PC-3 (cell line): ENCODE measurements around the gene HSPB1. TPM values are rescaled to one million over a fixed set of nuclear protein-coding genes. Genes with fewer than 3 reads are reported as not detected.
"Not testable (repeated sequence)": the region's sequence is repeated elsewhere in the genome, so short reads cannot be mapped to it uniquely, and the experiment has no call there.

Experiments
- ATAC-seq: fragments of 200-7000 bp; cut with Tn5 transposase; 2 replicates; pipeline ENCODE4 v1.9.1; 2020; ENCODE audit warnings: mild to moderate bottlenecking, moderate library complexity
- BruUV-seq: library from RNA; stranded (reverse); fragments of 400-500 nt; replicated peaks from 2 replicates; lab custom pipeline; 2021; lab: Mats Ljungman, UMichigan
- CTCF ChIA-PET: fragments of 300-600 bp; sonication (Branson Sonifier 250); formaldehyde crosslinking; loops from one replicate; lab custom pipeline; 2022; ENCODE audit warnings: antibody characterized with exemption; lab: Charles Lee
- POLR2A ChIA-PET: fragments of 300-600 bp; sonication (Branson Sonifier 250); formaldehyde crosslinking; loops from one replicate; lab custom pipeline; 2022; ENCODE audit warnings: antibody characterized with exemption; ENCODE audit not compliant: unreplicated experiment; lab: Charles Lee
- DNase-seq: peaks from one replicate; pipeline ENCODE4 v3.0.0-alpha.2; 2015
- H2AFZ ChIP-seq: fragments of 300-600 bp; sonication (generic); 2 replicates; pipeline ENCODE4 v1.6.0; 2016; ENCODE audit warnings: antibody characterized with exemption, low read length
- H3F3A ChIP-seq: fragments of 300-600 bp; sonication (generic); one replicate; pipeline ENCODE4 v1.6.0; 2017; ENCODE audit warnings: antibody characterized with exemption, low read length, control low read depth, mild to moderate bottlenecking; ENCODE audit not compliant: unreplicated experiment
- H3K27ac ChIP-seq: fragments of 300-600 bp; sonication (generic); 2 replicates; pipeline ENCODE4 v1.5.1; 2016; ENCODE audit warnings: mild to moderate bottlenecking, low read length
- H3K27me3 ChIP-seq: fragments of 300-600 bp; sonication (generic); 2 replicates; pipeline ENCODE4 v1.6.1; 2016; ENCODE audit warnings: low read length, mixed read lengths
- H3K36me3 ChIP-seq: fragments of 300-600 bp; sonication (generic); 2 replicates; pipeline ENCODE4 v1.6.1; 2016; ENCODE audit warnings: low read depth, mixed run types, low read length, mixed read lengths
- H3K4me1 ChIP-seq: fragments of 300-600 bp; sonication (generic); 2 replicates; pipeline ENCODE4 v1.5.1; 2016; ENCODE audit warnings: low read length; ENCODE audit not compliant: insufficient read depth
- H3K4me2 ChIP-seq: fragments of 300-600 bp; sonication (generic); 2 replicates; pipeline ENCODE4 v1.6.0; 2016; ENCODE audit warnings: low read length
- H3K4me3 ChIP-seq: fragments of 300-600 bp; sonication (generic); 2 replicates; pipeline ENCODE4 v1.5.1; 2016; ENCODE audit warnings: mild to moderate bottlenecking, low read length, mixed read lengths
- H3K79me2 ChIP-seq: fragments of 300-600 bp; sonication (generic); 2 replicates; pipeline ENCODE4 v1.6.1; 2017; ENCODE audit warnings: low read length, mixed read lengths
- H3K9ac ChIP-seq: fragments of 300-600 bp; sonication (generic); 2 replicates; pipeline ENCODE4 v1.6.0; 2016; ENCODE audit warnings: mild to moderate bottlenecking, low read length
- H3K9me2 ChIP-seq: fragments of 300-600 bp; sonication (generic); replicated peaks from 2 replicates; pipeline ENCODE4 v1.6.1; 2016; ENCODE audit warnings: mixed run types, low read length, mixed read lengths
- H3K9me3 ChIP-seq: fragments of 300-600 bp; sonication (generic); 2 replicates; pipeline ENCODE4 v1.6.1; 2016; ENCODE audit warnings: low read length, mixed read lengths
- H4K20me1 ChIP-seq: fragments of 300-600 bp; sonication (generic); 2 replicates; pipeline ENCODE4 v1.6.1; 2016; ENCODE audit warnings: low read length, mixed read lengths
- EZH2 ChIP-seq: fragments of 300-600 bp; sonication (generic); IDR thresholded peaks from one replicate; pipeline ENCODE4 v1.6.1; 2017; ENCODE audit warnings: antibody characterized with exemption, mild to moderate bottlenecking, low read length; ENCODE audit not compliant: unreplicated experiment
- EZH2phosphoT487 ChIP-seq: fragments of 300-600 bp; sonication (generic); IDR thresholded peaks from 2 replicates; pipeline ENCODE4 v1.6.1; 2018; ENCODE audit warnings: mild to moderate bottlenecking, antibody characterized with exemption, low read length, borderline replicate concordance
- intact Hi-C: fragments of 100-400 bp; cut with micrococcal nuclease; formaldehyde crosslinking; loops from 2 replicates; pipeline ENCODE4 v1.9.0; 2023
- total RNA-seq: library from RNA; depleted of rRNA; stranded (reverse); fragments of >200 nt; gene quantifications from 2 replicates; pipeline ENCODE4 v1.2.3, GENCODE V29; 2014
- TF ChIP-seq, protein P1 (sequence below): fragments of 300-600 bp; sonication (generic); conservative IDR thresholded peaks from 2 replicates; pipeline ENCODE4 v1.5.1; 2017; ENCODE audit warnings: antibody characterized with exemption, low read depth, mild to moderate bottlenecking, low read length

HSPB1 gene
- total RNA-seq, 1 experiment from 2014 or later = 166 TPM

DNA sequence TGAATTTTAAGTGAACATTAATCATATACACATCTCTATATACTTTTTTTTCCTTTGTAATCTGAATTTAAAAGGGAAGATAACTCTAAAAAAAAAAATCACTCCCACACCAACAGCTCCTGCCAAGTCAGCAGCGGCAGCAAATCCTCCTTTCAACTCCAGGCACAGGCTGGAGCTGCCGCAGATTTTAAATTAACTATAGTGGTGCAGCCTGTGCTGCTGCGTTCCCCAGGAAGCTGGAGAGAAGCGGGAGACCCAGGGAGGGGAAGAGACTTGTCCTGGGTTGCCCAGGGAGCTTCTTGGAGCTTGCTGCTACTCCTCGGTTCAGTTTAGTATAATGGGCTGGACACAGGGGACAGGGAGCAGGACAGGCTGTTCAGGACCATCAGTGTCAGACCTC lies 32.6 kb upstream of the HSPB1 start:
- ChIA-PET POLR2A (interaction anchor here (0.6 kb wide), 1 partner anchor 997 kb away, joined by 3 read pairs; no protein-coding TSS in a partner anchor), CTCF (interaction anchor here (0.6 kb wide), 2 partner anchors 91 to 200 kb away, joined by 3 to 6 read pairs; no protein-coding TSS in a partner anchor)
- Histone ChIP-seq H3K27me3 (0 out of 2 replicates have a peak, but pooled peaks cover 5% of the 10 kb centered on the region), H3K4me1 (no peaks in the 10 kb centered on the region), H3K36me3 (no peaks in the 10 kb centered on the region), H2AFZ (no peak overlapping the region), H3K79me2 (no peaks in the 10 kb centered on the region), H3K9me3 (no peaks in the 10 kb centered on the region), H3K27ac (no peak overlapping the region), H3K4me2 (no peak overlapping the region), H3K4me3 (no peak overlapping the region), H3F3A (no peaks in the 10 kb centered on the region), H3K9me2 (no peaks in the 10 kb centered on the region), H4K20me1 (no peaks in the 10 kb centered on the region), H3K9ac (no peak overlapping the region)
- no peak for DNase-seq
- intact Hi-C loops = no loop called here
- no TSS peak for BruUV-seq
- TF ChIP-seq EZH2phosphoT487 (no peak), EZH2 (no peak)
- TF ChIP-seq, protein P1, sequence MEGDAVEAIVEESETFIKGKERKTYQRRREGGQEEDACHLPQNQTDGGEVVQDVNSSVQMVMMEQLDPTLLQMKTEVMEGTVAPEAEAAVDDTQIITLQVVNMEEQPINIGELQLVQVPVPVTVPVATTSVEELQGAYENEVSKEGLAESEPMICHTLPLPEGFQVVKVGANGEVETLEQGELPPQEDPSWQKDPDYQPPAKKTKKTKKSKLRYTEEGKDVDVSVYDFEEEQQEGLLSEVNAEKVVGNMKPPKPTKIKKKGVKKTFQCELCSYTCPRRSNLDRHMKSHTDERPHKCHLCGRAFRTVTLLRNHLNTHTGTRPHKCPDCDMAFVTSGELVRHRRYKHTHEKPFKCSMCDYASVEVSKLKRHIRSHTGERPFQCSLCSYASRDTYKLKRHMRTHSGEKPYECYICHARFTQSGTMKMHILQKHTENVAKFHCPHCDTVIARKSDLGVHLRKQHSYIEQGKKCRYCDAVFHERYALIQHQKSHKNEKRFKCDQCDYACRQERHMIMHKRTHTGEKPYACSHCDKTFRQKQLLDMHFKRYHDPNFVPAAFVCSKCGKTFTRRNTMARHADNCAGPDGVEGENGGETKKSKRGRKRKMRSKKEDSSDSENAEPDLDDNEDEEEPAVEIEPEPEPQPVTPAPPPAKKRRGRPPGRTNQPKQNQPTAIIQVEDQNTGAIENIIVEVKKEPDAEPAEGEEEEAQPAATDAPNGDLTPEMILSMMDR = no peak
- ATAC-seq = no peak

DNA sequence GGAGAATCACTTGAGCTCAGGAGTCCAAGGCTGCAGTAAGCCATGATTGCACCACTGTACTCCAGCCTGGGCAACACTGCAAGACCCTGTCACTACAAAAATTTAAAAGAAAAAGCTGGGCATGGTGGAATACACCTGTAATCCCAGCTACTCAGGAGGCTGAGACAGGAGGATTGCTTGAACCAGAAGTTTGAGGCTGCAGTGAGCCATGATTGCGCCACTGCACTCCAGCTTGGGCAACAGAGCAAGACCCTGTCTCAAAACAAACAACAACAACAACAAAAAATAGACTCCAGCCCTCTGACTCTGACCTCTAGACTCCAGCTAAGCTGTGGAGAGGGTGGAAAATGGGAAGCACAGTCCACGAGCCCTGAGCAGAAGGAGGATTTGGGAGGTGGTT lies 31.1 kb upstream of the HSPB1 start:
- H3F3A ChIP-seq, H3K9me2 ChIP-seq, H3K27ac ChIP-seq, H4K20me1 ChIP-seq, ATAC-seq, H3K9ac ChIP-seq, H3K4me3 ChIP-seq, H3K4me2 ChIP-seq, DNase-seq, BruUV-seq, CTCF ChIA-PET, H3K79me2 ChIP-seq, H2AFZ ChIP-seq, intact Hi-C loops, POLR2A ChIA-PET, H3K9me3 ChIP-seq, H3K4me1 ChIP-seq, H3K36me3 ChIP-seq, H3K27me3 ChIP-seq: not testable (repeated sequence)

DNA sequence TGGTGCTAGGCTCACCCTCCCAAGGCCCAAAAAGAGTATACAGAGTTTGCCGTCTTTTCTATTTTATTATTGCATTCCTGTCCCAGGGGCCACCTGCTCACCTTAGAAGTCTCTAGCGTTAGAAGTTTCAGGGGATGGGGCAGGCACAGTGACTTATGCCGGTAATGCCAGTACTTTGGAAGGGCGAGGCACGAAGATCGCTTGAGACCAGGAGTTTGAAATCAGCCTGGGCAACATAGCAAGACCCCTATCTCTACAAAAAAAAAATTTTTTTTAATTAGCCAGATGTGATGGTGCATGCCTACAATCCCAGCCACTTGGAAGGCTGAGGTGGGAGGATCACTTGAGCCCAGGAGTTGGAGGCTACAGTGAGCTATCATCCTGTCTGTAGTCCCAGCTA lies 30.3 kb upstream of the HSPB1 start:
- ATAC-seq (no peak), DNase-seq (no peak)
- no peak overlapping the region for H3K4me2 ChIP-seq
- H3F3A ChIP-seq = no peaks in the 10 kb centered on the region
- no peaks in the 10 kb centered on the region for H3K9me3 ChIP-seq
- POLR2A ChIA-PET = no interaction called here
- H3K4me1 ChIP-seq = no peaks in the 10 kb centered on the region
- no TSS peak for BruUV-seq
- H3K4me3 ChIP-seq = no peak overlapping the region
- no peaks in the 10 kb centered on the region for H3K79me2 ChIP-seq
- TF ChIP-seq EZH2 (no peak), EZH2phosphoT487 (no peak)
- TF ChIP-seq, protein P1 = no peak
- H2AFZ ChIP-seq = no peak overlapping the region
- CTCF ChIA-PET = no interaction called here
- no peaks in the 10 kb centered on the region for H4K20me1 ChIP-seq
- no peak overlapping the region for H3K9ac ChIP-seq
- peaks cover 5% of the 10 kb centered on the region; the same call in 1 of the 2 replicates for H3K27me3 ChIP-seq
- H3K9me2 ChIP-seq = no peaks in the 10 kb centered on the region
- intact Hi-C loops = no loop called here
- no peak overlapping the region for H3K27ac ChIP-seq
- no peaks in the 10 kb centered on the region for H3K36me3 ChIP-seq
